GM12801 (cell line): Measurements from ENCODE around the gene DDX46.

Experiments
- CTCF ChIP-seq: IDR thresholded peaks from one replicate; pipeline ENCODE4 v1.5.1; 2011; ENCODE audit warnings: control low read depth; ENCODE audit not compliant: insufficient read length; ENCODE audit errors: extremely low read depth

DDX46 gene, protein sequence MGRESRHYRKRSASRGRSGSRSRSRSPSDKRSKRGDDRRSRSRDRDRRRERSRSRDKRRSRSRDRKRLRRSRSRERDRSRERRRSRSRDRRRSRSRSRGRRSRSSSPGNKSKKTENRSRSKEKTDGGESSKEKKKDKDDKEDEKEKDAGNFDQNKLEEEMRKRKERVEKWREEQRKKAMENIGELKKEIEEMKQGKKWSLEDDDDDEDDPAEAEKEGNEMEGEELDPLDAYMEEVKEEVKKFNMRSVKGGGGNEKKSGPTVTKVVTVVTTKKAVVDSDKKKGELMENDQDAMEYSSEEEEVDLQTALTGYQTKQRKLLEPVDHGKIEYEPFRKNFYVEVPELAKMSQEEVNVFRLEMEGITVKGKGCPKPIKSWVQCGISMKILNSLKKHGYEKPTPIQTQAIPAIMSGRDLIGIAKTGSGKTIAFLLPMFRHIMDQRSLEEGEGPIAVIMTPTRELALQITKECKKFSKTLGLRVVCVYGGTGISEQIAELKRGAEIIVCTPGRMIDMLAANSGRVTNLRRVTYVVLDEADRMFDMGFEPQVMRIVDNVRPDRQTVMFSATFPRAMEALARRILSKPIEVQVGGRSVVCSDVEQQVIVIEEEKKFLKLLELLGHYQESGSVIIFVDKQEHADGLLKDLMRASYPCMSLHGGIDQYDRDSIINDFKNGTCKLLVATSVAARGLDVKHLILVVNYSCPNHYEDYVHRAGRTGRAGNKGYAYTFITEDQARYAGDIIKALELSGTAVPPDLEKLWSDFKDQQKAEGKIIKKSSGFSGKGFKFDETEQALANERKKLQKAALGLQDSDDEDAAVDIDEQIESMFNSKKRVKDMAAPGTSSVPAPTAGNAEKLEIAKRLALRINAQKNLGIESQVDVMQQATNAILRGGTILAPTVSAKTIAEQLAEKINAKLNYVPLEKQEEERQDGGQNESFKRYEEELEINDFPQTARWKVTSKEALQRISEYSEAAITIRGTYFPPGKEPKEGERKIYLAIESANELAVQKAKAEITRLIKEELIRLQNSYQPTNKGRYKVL

DNA sequence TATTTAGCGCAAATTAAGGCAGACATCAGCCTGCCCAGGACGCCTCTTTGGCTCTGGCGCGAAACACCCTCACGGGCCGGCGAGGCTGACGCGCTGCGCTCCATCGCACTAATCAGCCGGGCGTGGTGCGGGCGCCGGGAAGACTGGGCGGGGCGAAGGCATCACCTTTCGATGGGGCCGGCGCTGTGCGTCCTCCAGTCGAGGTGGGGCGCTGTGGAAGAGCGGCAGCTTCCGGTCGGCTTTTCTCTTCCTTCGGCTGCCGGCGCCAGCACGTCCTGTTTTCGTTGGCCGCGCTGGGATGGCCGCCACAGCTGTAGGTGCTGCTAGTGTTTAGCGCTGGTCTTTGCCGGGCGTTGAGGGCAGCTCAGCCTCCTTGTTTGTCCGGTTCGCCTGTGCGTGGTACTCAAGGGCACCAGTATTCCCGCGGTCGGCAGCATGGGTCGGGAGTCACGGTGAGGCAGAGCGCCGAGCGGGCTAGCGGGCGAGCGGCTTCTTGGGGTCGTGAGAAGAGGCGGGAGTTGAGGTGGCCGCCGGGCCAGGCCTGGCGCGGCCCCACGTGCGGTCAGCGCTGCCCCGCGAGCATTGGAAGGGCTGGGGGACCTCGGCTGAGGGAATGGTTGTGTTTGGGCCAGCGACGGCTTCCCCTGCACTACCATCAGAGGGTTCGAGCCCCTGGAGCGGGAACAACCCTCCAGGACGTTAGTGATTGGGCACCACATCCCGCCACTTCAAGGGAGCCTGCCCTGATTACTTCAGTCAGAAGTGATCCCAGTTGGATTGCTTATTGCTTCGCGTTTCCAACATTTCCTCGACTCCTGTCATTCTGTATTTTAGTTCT, at the start of gene DDX46:
Gene DDX46 (plus strand): TSS at position 276 of the 838 bp plus-strand sequence. CDS start 160 bp downstream, at position 436.
- TF ChIP-seq CTCF, result no peak

- TF ChIP-seq CTCF, result no peak
Observed at GRCh38 chr5:134714120-134714519, 44.5 kb upstream of the DDX46 start.

DNA sequence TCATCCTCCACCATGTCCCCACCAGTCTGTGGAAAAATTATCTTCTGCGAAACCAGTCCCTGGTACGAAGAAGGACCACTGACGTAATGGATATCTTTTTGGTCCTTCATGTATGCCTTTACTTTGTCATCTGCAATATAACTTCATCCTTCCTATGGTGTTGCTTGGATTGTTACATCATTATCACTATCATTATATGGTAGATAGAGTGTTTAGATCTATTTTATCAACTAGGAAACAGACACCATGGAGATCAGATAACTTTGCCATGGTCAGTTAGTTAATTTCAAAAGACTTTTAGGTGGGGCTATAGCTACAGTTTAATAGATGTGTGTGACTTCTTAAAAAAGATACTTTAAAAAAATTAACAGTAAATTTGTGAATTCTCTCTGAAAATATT, 44.0 kb upstream of the DDX46 start:
- TF ChIP-seq CTCF, result no peak

DNA sequence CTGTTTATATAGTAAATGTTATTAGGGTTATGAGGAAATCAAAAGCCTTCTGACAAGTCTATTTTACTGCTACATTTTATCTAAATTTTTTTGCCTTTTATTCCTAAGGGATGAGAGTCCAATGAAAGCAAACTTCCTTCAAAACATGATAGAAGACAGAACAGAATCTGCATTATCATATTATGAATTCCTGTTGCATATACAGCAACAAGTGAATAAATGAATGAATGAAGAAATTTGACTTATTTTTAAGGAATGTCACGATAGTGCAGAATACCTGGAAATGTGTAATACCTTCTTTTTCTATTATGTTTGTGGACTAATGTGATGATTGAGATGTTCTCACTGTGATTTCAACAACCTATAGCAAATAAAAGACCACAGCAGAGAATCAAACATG, 33.7 kb upstream of the DDX46 start:
- no peak for TF ChIP-seq CTCF

GRCh38 chr5:134732819-134733218, 25.8 kb upstream of the DDX46 start:
- no peak for TF ChIP-seq CTCF

DNA sequence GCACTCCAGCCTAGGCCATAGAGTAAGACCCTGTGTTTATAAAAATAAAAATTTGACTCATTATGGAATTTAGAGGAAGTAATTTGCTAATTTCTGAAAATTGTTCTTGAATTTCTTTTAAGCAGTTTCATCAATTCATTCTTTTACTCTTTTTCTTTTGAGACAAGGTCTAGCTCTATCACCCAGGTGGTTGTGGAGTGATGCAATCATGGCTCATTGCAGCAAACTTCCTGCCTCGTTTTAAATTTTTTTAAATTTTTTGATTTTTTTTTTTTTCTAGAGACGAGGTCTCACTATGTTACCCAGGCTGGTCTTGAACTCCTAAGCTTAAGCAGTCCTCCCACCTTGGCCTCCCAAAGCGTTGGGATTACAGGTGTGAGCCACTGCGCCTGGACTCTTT, 23.3 kb upstream of the DDX46 start:
- TF ChIP-seq CTCF, result no peak
